Hindlimb muscle (tissue), 1 donor: Measurements from ENCODE around the gene ARL6IP6. TPM values are rescaled to one million over a fixed set of nuclear protein-coding genes. Genes with fewer than 3 reads are reported as not detected.

ENCODE experiments used
- DNase-seq: peaks from one replicate; pipeline ENCODE4 v3.0.0-alpha.2; 2013
- polyA plus RNA-seq: library from polyadenylated mRNA; unstranded; fragments of 120-200 nt; gene quantifications from one replicate; pipeline ENCODE4 v1.2.1, GENCODE V29; 2013; ENCODE audit not compliant: insufficient read length

The ARL6IP6 gene
- polyA plus RNA-seq, 1 donor: 37.1 TPM

GRCh38 chr2:152811916-152812315, 93.5 kb downstream of the ARL6IP6 start:
- DNase-seq: no peak

Other genes starting within 250 kb of the ARL6IP6 start
- gene PRPF40A, start 1.2 kb upstream of the ARL6IP6 start, polyA plus RNA-seq: 68.6 TPM